ENCODE results near the gene SSBP2.
"Not testable (repeated sequence)": the region's sequence is repeated elsewhere in the genome, so short reads cannot be mapped to it uniquely, and the experiment has no call there.

Gene SSBP2

GRCh38 chr5:81650987-81651386 is 99.9 kb downstream of the SSBP2 start:
- DNase-seq: no peak

- no peak for DNase-seq
Measured at GRCh38 chr5:81646469-81646995, 104.4 kb downstream of the SSBP2 start.

- no peak for DNase-seq
Measured at GRCh38 chr5:81642210-81642609, 108.7 kb downstream of the SSBP2 start.

- no peak for DNase-seq
Measured at GRCh38 chr5:81639556-81639955, 111.3 kb downstream of the SSBP2 start.

- no peak for DNase-seq
Measured at GRCh38 chr5:81638471-81638870, 112.4 kb downstream of the SSBP2 start.

GRCh38 chr5:81633891-81634290 is 117.0 kb downstream of the SSBP2 start:
- no peak for DNase-seq

- no peak for DNase-seq
Measured at GRCh38 chr5:81633471-81633870, 117.4 kb downstream of the SSBP2 start.

- DNase-seq: no peak
Measured at GRCh38 chr5:81632679-81633078, 118.2 kb downstream of the SSBP2 start.

GRCh38 chr5:81631621-81632020 is 119.3 kb downstream of the SSBP2 start:
- DNase-seq: no peak

- peak; percentile 69 for DNase-seq
Measured at GRCh38 chr5:81631124-81631523, 119.8 kb downstream of the SSBP2 start.

GRCh38 chr5:81630684-81631083 is 120.2 kb downstream of the SSBP2 start:
- DNase-seq: no peak

GRCh38 chr5:81629986-81630385 is 120.9 kb downstream of the SSBP2 start:
- no peak for DNase-seq

- DNase-seq: not testable (repeated sequence)
Measured at GRCh38 chr5:81628061-81628460, 122.8 kb downstream of the SSBP2 start.

- no peak for DNase-seq
Measured at GRCh38 chr5:81626524-81626923, 124.4 kb downstream of the SSBP2 start.

- DNase-seq: no peak
Measured at GRCh38 chr5:81609810-81610375, 141.0 kb downstream of the SSBP2 start.

GRCh38 chr5:81608976-81609375 is 141.9 kb downstream of the SSBP2 start:
- DNase-seq: no peak

GRCh38 chr5:81607693-81608092 is 143.2 kb downstream of the SSBP2 start:
- DNase-seq: no peak

GRCh38 chr5:81606150-81606549 is 144.7 kb downstream of the SSBP2 start:
- DNase-seq: no peak

GRCh38 chr5:81605299-81605698 is 145.6 kb downstream of the SSBP2 start:
- no peak for DNase-seq

- DNase-seq: no peak
Measured at GRCh38 chr5:81604193-81604592, 146.7 kb downstream of the SSBP2 start.

GRCh38 chr5:81601919-81602318 is 149.0 kb downstream of the SSBP2 start:
- DNase-seq: no peak

GRCh38 chr5:81592085-81592484 is 158.8 kb downstream of the SSBP2 start:
- DNase-seq: not testable (repeated sequence)

GRCh38 chr5:81590498-81591384 is 160.2 kb downstream of the SSBP2 start:
- DNase-seq: peak; percentile 29

- DNase-seq: peak; percentile 45
Measured at GRCh38 chr5:81579262-81579924, 171.5 kb downstream of the SSBP2 start.
